K562 (cell line): ENCODE results near the gene GPHN. TPM values are rescaled to one million over a fixed set of nuclear protein-coding genes. Genes with fewer than 3 reads are reported as not detected.

Experiments used
- ATAC-seq: fragments of 200-7000 bp; cut with Tn5 transposase; 3 replicates; pipeline ENCODE4 v1.9.1; 2020; ENCODE audit warnings: moderate library complexity
- BruUV-seq: library from RNA; stranded (reverse); fragments of 400-500 nt; replicated peaks from 2 replicates; lab custom pipeline; 2021; lab: Mats Ljungman, UMichigan
- CTCF ChIA-PET: fragments of 300-600 bp; formaldehyde crosslinking; extraction: SDS; loops from one replicate; lab custom pipeline; 2021; ENCODE audit warnings: low intra/inter-chr PET ratio; lab: Yijun Ruan, JAX
- POLR2A ChIA-PET: fragments of 300-600, 350-650 bp; sonication (Branson Sonifier 250); formaldehyde crosslinking; extraction: SDS; loops from one replicate; lab custom pipeline; 2021; ENCODE audit warnings: antibody characterized with exemption, inconsistent platforms; lab: Yijun Ruan, JAX
- DNase-seq, 4 experiments: peaks; one replicate each; pipeline versions ENCODE4 v3.0.0 to v3.0.0-alpha.2; 2011 to 2018; ENCODE audit warnings: low spot score in 3 of 4, mixed read lengths in 3 of 4; ENCODE audit errors: extremely low read depth in 1 of 4
- FAIRE-seq: peaks from 2 replicates; lab custom pipeline; 2011; peaks lifted over from hg19 to GRCh38; lab: Jason Lieb, UNC
- H2AFZ ChIP-seq: 2 replicates; pipeline ENCODE4 v1.6.0; 2011; ENCODE audit warnings: low read depth, low read length, control low read depth, inconsistent platforms
- H3K27ac ChIP-seq: fragments of 200-600 bp; 3 replicates; pipeline ENCODE4 v1.8.0; 2011; ENCODE audit warnings: low read depth, mild to moderate bottlenecking, control low read depth, inconsistent platforms, low read length, moderate library complexity, mixed read lengths; ENCODE audit errors: extremely low read depth
- H3K27me3 ChIP-seq, 2 experiments: fragments of 300-600 bp in 1 of 2; 2 replicates in 1 of 2; 3 replicates in 1 of 2; pipeline versions ENCODE4 v1.6.0 to v1.8.0; 2011; ENCODE audit warnings: inconsistent platforms in 2 of 2, low read length in 2 of 2, mild to moderate bottlenecking in 1 of 2, mixed read lengths in 1 of 2, moderate library complexity in 1 of 2; ENCODE audit not compliant: control insufficient read depth in 2 of 2, insufficient read depth in 2 of 2
- H3K36me3 ChIP-seq: fragments of 300-600 bp; 3 replicates; pipeline ENCODE4 v1.8.0; 2011; ENCODE audit warnings: mild to moderate bottlenecking, low read length, inconsistent platforms; ENCODE audit not compliant: control insufficient read depth, insufficient read depth
- H3K4me1 ChIP-seq, 2 experiments: fragments of 200-600 bp in 1 of 2; replicated peaks in 1 of 2; 2 replicates in 1 of 2; 3 replicates in 1 of 2; pipeline versions ENCODE4 v1.5.1 to v1.8.0; 2011; ENCODE audit warnings: inconsistent platforms in 2 of 2, low read length in 2 of 2, mild to moderate bottlenecking in 1 of 2, mixed read lengths in 1 of 2, moderate library complexity in 1 of 2; ENCODE audit not compliant: control insufficient read depth in 2 of 2, insufficient read depth in 2 of 2
- H3K4me2 ChIP-seq: 2 replicates; pipeline ENCODE4 v1.6.1; 2011; ENCODE audit warnings: low read length, control low read depth, inconsistent platforms, mixed read lengths; ENCODE audit not compliant: insufficient read depth
- H3K4me3 ChIP-seq: fragments of 200-600 bp; sonication (generic), shearing (Covaris generic); 2 replicates; pipeline ENCODE4 v1.5.1; 2016; ENCODE audit warnings: control low read depth, inconsistent platforms
- H3K79me2 ChIP-seq: fragments of 200-600 bp; 3 replicates; pipeline ENCODE4 v1.8.0; 2011; ENCODE audit warnings: low read length, inconsistent platforms; ENCODE audit not compliant: control insufficient read depth, insufficient read depth
- H3K9ac ChIP-seq, 2 experiments: 2 replicates each; pipeline versions ENCODE4 v1.6.0 to v1.6.1; 2011; ENCODE audit warnings: low read depth in 2 of 2, low read length in 2 of 2, control low read depth in 1 of 2, inconsistent platforms in 1 of 2, mild to moderate bottlenecking in 1 of 2, mixed read lengths in 1 of 2; ENCODE audit not compliant: insufficient read depth in 1 of 2
- H3K9me1 ChIP-seq: one replicate; pipeline ENCODE4 v1.6.0; 2011; ENCODE audit warnings: inconsistent platforms, mild to moderate bottlenecking, low read length, moderate library complexity; ENCODE audit not compliant: control insufficient read depth, insufficient read depth
- H3K9me3 ChIP-seq: replicated peaks from 2 replicates; pipeline ENCODE4 v1.5.1; 2011; ENCODE audit warnings: low read depth, low read length, inconsistent platforms; ENCODE audit not compliant: control insufficient read depth, insufficient read depth
- H4K20me1 ChIP-seq: replicated peaks from 2 replicates; pipeline ENCODE4 v1.6.1; 2011; ENCODE audit warnings: low read length, inconsistent platforms, mixed read lengths; ENCODE audit not compliant: control insufficient read depth, insufficient read depth
- C11orf30 ChIP-seq: fragments of 450-650 bp; IDR thresholded peaks from 2 replicates; pipeline ENCODE4 v1.6.1; 2016; ENCODE audit warnings: low read depth, mild to moderate bottlenecking
- COPS2 ChIP-seq: fragments of 450-650 bp; conservative IDR thresholded peaks from 2 replicates; pipeline ENCODE4 v1.6.1; 2016; ENCODE audit warnings: mild to moderate bottlenecking, moderate library complexity
- CREM ChIP-seq: IDR thresholded peaks from 2 replicates; pipeline ENCODE4 v1.6.1; 2014; ENCODE audit warnings: antibody characterized with exemption, low read depth
- DACH1 ChIP-seq: fragments of 450-650 bp; IDR thresholded peaks from 2 replicates; pipeline ENCODE4 v1.6.1; 2018; ENCODE audit not compliant: partially characterized antibody
- E2F1 ChIP-seq: sonication (generic); formaldehyde crosslinking; IDR thresholded peaks from 2 replicates; pipeline ENCODE4 v1.8.1; 2023; ENCODE audit warnings: mild to moderate bottlenecking, missing genetic modification reagents, moderate library complexity
- TAL1 ChIP-seq: fragments of 450-650 bp; IDR thresholded peaks from 2 replicates; pipeline ENCODE4 v1.6.1; 2016; ENCODE audit warnings: mild to moderate bottlenecking
- ZBTB1 ChIP-seq: sonication (generic); formaldehyde crosslinking; IDR thresholded peaks from 2 replicates; pipeline ENCODE4 v1.8.1; 2023; ENCODE audit warnings: missing genetic modification reagents, low read depth, mild to moderate bottlenecking, borderline replicate concordance
- ZBTB40 ChIP-seq, 2 experiments: fragments of 450-650 bp in 1 of 2; sonication (generic) in 1 of 2; formaldehyde crosslinking in 1 of 2; IDR thresholded peaks; 2 replicates each; pipeline versions ENCODE4 v1.7.1 to v1.9.0; 2016 to 2022; ENCODE audit warnings: inconsistent platforms in 1 of 2, mild to moderate bottlenecking in 1 of 2, missing genetic modification reagents in 1 of 2
- ZNF445 ChIP-seq: fragments of 250-450 bp; sonication (Bioruptor Pico); IDR thresholded peaks from 2 replicates; pipeline ENCODE4 v1.4.0; 2020; ENCODE audit warnings: low read depth, mild to moderate bottlenecking, moderate library complexity
- WGBS: fragments of 100-300 bp; shearing (Covaris generic); methylation state at CpG from one replicate; pipeline ENCODE4 v1.1.6; 2016; ENCODE audit warnings: low coverage, mixed read lengths; ENCODE audit not compliant: insufficient coverage; ENCODE audit errors: missing lambda C conversion rate; 5-methylcytosine and 5-hydroxymethylcytosine counted together
- in situ Hi-C: fragments of 300-500 bp; cut with MboI; formaldehyde crosslinking; loops from 4 replicates; pipeline ENCODE4 v1.15.0; 2018; ENCODE audit warnings: inconsistent platforms, mixed read lengths
- intact Hi-C: fragments of 100-400 bp; cut with micrococcal nuclease; formaldehyde crosslinking; loops from 2 replicates; pipeline ENCODE4 v1.14.2; 2022
- polyA plus RNA-seq, 8 experiments: library from polyadenylated mRNA; depleted of rRNA in 4 of 8; stranded (reverse) in 5 of 8; unstranded in 3 of 8; fragments of >200 nt; fragmentation: Nextera tagmentation in 2 of 8; fragmentation: Illumina TruSeq in 1 of 8; extraction: Ambion mirVana in 2 of 8; extraction: Trizol in 1 of 8; gene quantifications; 2 replicates each; pipeline versions ENCODE4 v1.2.1 to v1.2.3, GENCODE V29; 2011 to 2014; ENCODE audit warnings: inconsistent platforms in 1 of 8, missing spikeins in 1 of 8
- total RNA-seq, 7 experiments: library from RNA; depleted of rRNA in 6 of 7; stranded (reverse); fragments of >200 nt in 6 of 7; fragmentation: Illumina TruSeq in 2 of 7; extraction: Trizol in 2 of 7; gene quantifications; 2 replicates each; pipeline versions ENCODE4 v1.2.1 to v1.2.3, GENCODE V29; 2011 to 2021; ENCODE audit warnings: low replicate concordance in 1 of 7

The GPHN gene
- total and polyA plus RNA-seq, 9 of the 15 experiments (the other 6 are each of a cell fraction or from before 2014, with no cell fraction given) = 5.9 to 16.0 (median 11.4) TPM

DNA sequence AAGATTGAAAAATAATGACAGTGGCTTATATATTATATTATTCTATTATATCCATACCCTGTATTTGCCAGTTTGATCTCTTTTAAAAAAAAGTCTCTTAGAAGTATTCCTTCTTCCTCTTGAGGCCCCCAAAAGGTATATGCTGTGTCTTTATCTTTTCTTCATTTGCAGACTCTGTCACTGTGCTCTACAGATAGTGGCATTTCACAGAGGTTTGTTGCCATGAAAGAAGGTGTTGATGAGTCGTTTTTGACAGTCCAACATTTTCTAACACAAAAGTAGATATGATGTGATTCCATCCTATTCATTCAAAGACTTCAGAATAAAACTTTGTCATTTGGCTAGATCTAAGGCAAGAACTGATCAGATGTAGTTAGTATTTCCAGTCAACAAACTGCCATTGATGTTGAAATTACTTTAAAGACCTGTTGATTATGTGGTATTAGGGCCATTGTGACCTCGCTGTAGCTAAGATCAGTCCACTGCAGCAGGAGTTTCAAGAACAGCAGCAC is 22.0 kb upstream of the GPHN start, which contains the start of gene CCDC196 (continued):
- TF ChIP-seq COPS2 = no peak
- peak; percentile 42 for TF ChIP-seq TAL1
- no peak for TF ChIP-seq ZBTB1 (CRISPR knock-in tag)

GRCh38 chr14:66487164-66487563 is 20.8 kb upstream of the GPHN start:
- no peaks in the 10 kb centered on the region for H3K9me1 ChIP-seq
- intact Hi-C loops = no loop called here
- H3K4me3 ChIP-seq = no peak overlapping the region
- no peak for ATAC-seq
- H2AFZ ChIP-seq = 0 out of 2 replicates have a peak overlapping the region, but pooled peaks have one; percentile 16
- in situ Hi-C loops = loop anchor here (25.0 kb wide), 1 partner anchor 1325 kb away; the partner anchor contains the start of genes RAD51B and ZFYVE26
- no peaks in the 10 kb centered on the region for H3K9me3 ChIP-seq
- peaks cover 0 to 3% of the 10 kb centered on the region in 2 experiments; a peak in 2 of 5 replicates for H3K4me1 ChIP-seq
- no TSS peak for BruUV-seq
- 0% methylated on average over 2 of the region's 2 CpGs for WGBS
- CTCF ChIA-PET = no interaction called here
- no peaks in the 10 kb centered on the region for H3K79me2 ChIP-seq
- no peaks in the 10 kb centered on the region for H3K27me3 ChIP-seq
- no peak overlapping the region for H3K27ac ChIP-seq
- no peaks in the 10 kb centered on the region for H4K20me1 ChIP-seq
- no peak for FAIRE-seq
- H3K4me2 ChIP-seq = no peak overlapping the region
- H3K9ac ChIP-seq = no peak overlapping the region
- no peaks in the 10 kb centered on the region for H3K36me3 ChIP-seq
- no peak for DNase-seq
- POLR2A ChIA-PET = no interaction called here
- TF ChIP-seq CREM (no peak), ZBTB40 (IDR thresholded peaks at IDR 0.05) (no peak), ZBTB40 (CRISPR knock-in tag; IDR thresholded peaks at IDR 0.05) (no peak), C11orf30 (0 out of 2 replicates have a peak, but pooled peaks have one; percentile 19), ZNF445 (no peak), E2F1 (CRISPR knock-in tag) (no peak), DACH1 (no peak)
